Suppressor macrophage treated with lipopolysaccharide for 1 hour (primary cell): ENCODE measurements around the gene GADD45G.

Source experiments
- DNase-seq, 3 donors: peaks; one replicate each; pipeline ENCODE4 v3.0.0-alpha.2; 2020 to 2022

Gene GADD45G

GRCh38 chr9:89604729-89605464 lies at the start of gene GADD45G:
TSS of gene GADD45G (plus strand) at chr9:89605012. CDS start at chr9:89605122, 110 bp downstream.
- peak; percentile 96 to 97 (median 97) for DNase-seq

GRCh38 chr9:89555036-89555415 lies 49.8 kb upstream of the GADD45G start:
- DNase-seq, result no peak

GRCh38 chr9:89555451-89556375 lies 49.1 kb upstream of the GADD45G start:
- DNase-seq, result peak in 1 of 3 donors; percentile 10

- DNase-seq, result no peak
These were observed 46.5 kb upstream of the GADD45G start for GRCh38 chr9:89558196-89558899.

- DNase-seq, result no peak
These were observed 45.9 kb upstream of the GADD45G start for GRCh38 chr9:89558948-89559347.

GRCh38 chr9:89562186-89562814 lies 42.5 kb upstream of the GADD45G start:
- no peak for DNase-seq

GRCh38 chr9:89563571-89564345 lies 41.1 kb upstream of the GADD45G start:
- no peak for DNase-seq

- peak; percentile 49 to 57 (median 53) for DNase-seq
These were observed 40.4 kb upstream of the GADD45G start for GRCh38 chr9:89564346-89564878.

- no peak for DNase-seq
These were observed 37.2 kb upstream of the GADD45G start for GRCh38 chr9:89567649-89568048.

GRCh38 chr9:89574309-89574708 lies 30.5 kb upstream of the GADD45G start:
- no peak for DNase-seq

GRCh38 chr9:89576404-89576839 lies 28.4 kb upstream of the GADD45G start:
- peak; percentile 31 to 67 (median 52) for DNase-seq

- DNase-seq, result no peak
These were observed 27.4 kb upstream of the GADD45G start for GRCh38 chr9:89577363-89577762.

- peak in 1 of 3 donors; percentile 23 for DNase-seq
These were observed 24.9 kb upstream of the GADD45G start for GRCh38 chr9:89579741-89580385.

GRCh38 chr9:89586311-89586710 lies 18.5 kb upstream of the GADD45G start:
- DNase-seq, result no peak

GRCh38 chr9:89588271-89588879 lies 16.4 kb upstream of the GADD45G start:
- DNase-seq, result no peak

- no peak for DNase-seq
These were observed 14.4 kb upstream of the GADD45G start for GRCh38 chr9:89590415-89590814.

GRCh38 chr9:89591274-89592212 lies 13.3 kb upstream of the GADD45G start:
- no peak for DNase-seq

- DNase-seq, result no peak
These were observed 12.5 kb upstream of the GADD45G start for GRCh38 chr9:89592213-89592815.
